K562 (cell line): Measurements from ENCODE around the gene IGF2BP3. TPM values are rescaled to one million over a fixed set of nuclear protein-coding genes. Genes with fewer than 3 reads are reported as not detected.
A peak's percentile ranks its signal among the peaks of the same experiment; 100 is the strongest.

ENCODE experiments used
- C11orf30 ChIP-seq: fragments of 450-650 bp; IDR thresholded peaks from 2 replicates; pipeline ENCODE4 v1.6.1; 2016; ENCODE audit warnings: low read depth, mild to moderate bottlenecking
- ELF2 ChIP-seq: fragments of 250-450 bp; sonication (Bioruptor Pico); IDR thresholded peaks from 2 replicates; pipeline ENCODE4 v1.5.0; 2021; ENCODE audit warnings: mild to moderate bottlenecking
- GATAD2B ChIP-seq: fragments of 450-650 bp; IDR thresholded peaks from 2 replicates; pipeline ENCODE4 v1.6.1; 2017; ENCODE audit warnings: mild to moderate bottlenecking, borderline replicate concordance
- GTF2A2 ChIP-seq: IDR thresholded peaks from 2 replicates; pipeline ENCODE4 v1.6.1; 2016; ENCODE audit warnings: mild to moderate bottlenecking, missing genetic modification characterization, missing compliant biosample characterization
- GTF2E2 ChIP-seq: fragments of 200-800 bp; sonication (Bioruptor generic); IDR thresholded peaks from 2 replicates; pipeline ENCODE4 v1.6.1; 2016; ENCODE audit warnings: missing genetic modification characterization, missing compliant biosample characterization
- HMBOX1 ChIP-seq: sonication (generic); IDR thresholded peaks from 2 replicates; pipeline ENCODE4 v1.6.1; 2016
- HNRNPK ChIP-seq: fragments of 200-400 bp; formaldehyde crosslinking; IDR thresholded peaks from one replicate; pipeline ENCODE4 v1.6.1; 2018; ENCODE audit warnings: mild to moderate bottlenecking, low read depth, low read length; ENCODE audit not compliant: poor library complexity, severe bottlenecking
- NCOA6 ChIP-seq: fragments of 450-650 bp; IDR thresholded peaks from 2 replicates; pipeline ENCODE4 v1.6.1; 2017; ENCODE audit warnings: mild to moderate bottlenecking
- NFE2 ChIP-seq: IDR thresholded peaks from 2 replicates; pipeline ENCODE4 v1.6.1; 2014; ENCODE audit warnings: antibody characterized with exemption, low read depth
- NR2C2 ChIP-seq, 2 experiments: fragments of 200-800 bp in 1 of 2; sonication (Bioruptor generic) in 1 of 2; sonication (generic) in 1 of 2; formaldehyde crosslinking in 1 of 2; IDR thresholded peaks; 2 replicates each; pipeline versions ENCODE4 v1.6.1 to v1.8.0; 2016 to 2022; ENCODE audit warnings: mild to moderate bottlenecking in 1 of 2, missing compliant biosample characterization in 1 of 2, missing genetic modification characterization in 1 of 2, missing genetic modification reagents in 1 of 2
- POLR2A ChIP-seq: fragments of 450-650 bp; conservative IDR thresholded peaks from 2 replicates; pipeline ENCODE4 v1.6.1; 2016
- PRMT5 ChIP-seq: sonication (generic); formaldehyde crosslinking; IDR thresholded peaks from 2 replicates; pipeline ENCODE4 v1.5.0; 2020; ENCODE audit warnings: missing genetic modification reagents
- SAP30 ChIP-seq: fragments of 200-600 bp; sonication (generic); IDR thresholded peaks from 2 replicates; pipeline ENCODE4 v1.6.1; 2012; ENCODE audit warnings: borderline replicate concordance, low read depth, mild to moderate bottlenecking, moderate library complexity, low read length, control low read depth, inconsistent platforms; ENCODE audit not compliant: insufficient read depth, poor library complexity, severe bottlenecking
- SP2 ChIP-seq: IDR thresholded peaks from 2 replicates; pipeline ENCODE4 v1.6.1; 2011; ENCODE audit warnings: mild to moderate bottlenecking, low read depth, low read length, moderate library complexity; ENCODE audit not compliant: poor library complexity, severe bottlenecking; ENCODE audit errors: extremely low read depth
- SREBF2 ChIP-seq: sonication (generic); formaldehyde crosslinking; IDR thresholded peaks from 2 replicates; pipeline ENCODE4 v1.4.0; 2020; ENCODE audit warnings: mild to moderate bottlenecking, missing genetic modification reagents
- ZNF165 ChIP-seq: fragments of 250-450 bp; sonication (Bioruptor Pico); IDR thresholded peaks from 2 replicates; pipeline ENCODE4 v1.4.0; 2020; ENCODE audit warnings: borderline replicate concordance
- polyA plus RNA-seq, 8 experiments: library from polyadenylated mRNA; depleted of rRNA in 4 of 8; stranded (reverse) in 5 of 8; unstranded in 3 of 8; fragments of >200 nt; fragmentation: Nextera tagmentation in 2 of 8; fragmentation: Illumina TruSeq in 1 of 8; extraction: Ambion mirVana in 2 of 8; extraction: Trizol in 1 of 8; gene quantifications; 2 replicates each; pipeline versions ENCODE4 v1.2.1 to v1.2.3, GENCODE V29; 2011 to 2014; ENCODE audit warnings: inconsistent platforms in 1 of 8, missing spikeins in 1 of 8
- total RNA-seq, 7 experiments: library from RNA; depleted of rRNA in 6 of 7; stranded (reverse); fragments of >200 nt in 6 of 7; fragmentation: Illumina TruSeq in 2 of 7; extraction: Trizol in 2 of 7; gene quantifications; 2 replicates each; pipeline versions ENCODE4 v1.2.1 to v1.2.3, GENCODE V29; 2011 to 2021; ENCODE audit warnings: low replicate concordance in 1 of 7
- TF ChIP-seq, protein P1 (sequence below), 2 experiments: fragments of 450-650 bp; formaldehyde crosslinking in 1 of 2; IDR thresholded peaks; 2 replicates each; pipeline versions ENCODE4 v1.4.0 to v1.6.1; 2014 to 2020; ENCODE audit warnings: mild to moderate bottlenecking in 2 of 2, borderline replicate concordance in 1 of 2, low read depth in 1 of 2
- TF ChIP-seq, protein P2 (sequence below): fragments of 450-650 bp; formaldehyde crosslinking; IDR thresholded peaks from 2 replicates; pipeline ENCODE4 v1.4.0; 2020; ENCODE audit warnings: mild to moderate bottlenecking, moderate library complexity

Gene IGF2BP3
- total and polyA plus RNA-seq, 9 of the 15 experiments (the other 6 are each of a cell fraction or from before 2014, with no cell fraction given), result 8.4 to 88.1 (median 61.2) TPM

DNA sequence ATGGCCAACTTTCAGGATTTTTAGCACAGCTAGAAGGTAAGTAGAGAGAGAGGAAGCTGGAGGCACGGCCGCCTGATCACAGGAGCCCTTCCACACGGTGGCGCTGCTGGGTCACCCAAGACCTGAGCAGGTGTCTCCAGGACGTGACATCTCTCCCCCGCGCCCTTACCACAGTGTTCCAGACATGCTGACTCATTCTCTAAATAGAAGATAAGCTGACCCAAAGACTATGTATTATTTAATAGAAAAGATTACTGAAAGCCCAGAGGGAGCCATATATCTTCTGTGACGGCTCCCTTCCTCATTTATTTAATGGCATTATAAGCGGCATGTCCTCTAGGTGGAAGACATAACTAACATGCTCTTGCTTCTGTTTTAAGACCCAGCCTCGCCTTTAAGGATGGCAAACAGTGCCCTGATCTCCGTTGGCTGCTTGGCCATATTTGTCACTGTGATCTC is 197.1 kb downstream of the IGF2BP3 start (continued):
- TF ChIP-seq, protein P1, sequence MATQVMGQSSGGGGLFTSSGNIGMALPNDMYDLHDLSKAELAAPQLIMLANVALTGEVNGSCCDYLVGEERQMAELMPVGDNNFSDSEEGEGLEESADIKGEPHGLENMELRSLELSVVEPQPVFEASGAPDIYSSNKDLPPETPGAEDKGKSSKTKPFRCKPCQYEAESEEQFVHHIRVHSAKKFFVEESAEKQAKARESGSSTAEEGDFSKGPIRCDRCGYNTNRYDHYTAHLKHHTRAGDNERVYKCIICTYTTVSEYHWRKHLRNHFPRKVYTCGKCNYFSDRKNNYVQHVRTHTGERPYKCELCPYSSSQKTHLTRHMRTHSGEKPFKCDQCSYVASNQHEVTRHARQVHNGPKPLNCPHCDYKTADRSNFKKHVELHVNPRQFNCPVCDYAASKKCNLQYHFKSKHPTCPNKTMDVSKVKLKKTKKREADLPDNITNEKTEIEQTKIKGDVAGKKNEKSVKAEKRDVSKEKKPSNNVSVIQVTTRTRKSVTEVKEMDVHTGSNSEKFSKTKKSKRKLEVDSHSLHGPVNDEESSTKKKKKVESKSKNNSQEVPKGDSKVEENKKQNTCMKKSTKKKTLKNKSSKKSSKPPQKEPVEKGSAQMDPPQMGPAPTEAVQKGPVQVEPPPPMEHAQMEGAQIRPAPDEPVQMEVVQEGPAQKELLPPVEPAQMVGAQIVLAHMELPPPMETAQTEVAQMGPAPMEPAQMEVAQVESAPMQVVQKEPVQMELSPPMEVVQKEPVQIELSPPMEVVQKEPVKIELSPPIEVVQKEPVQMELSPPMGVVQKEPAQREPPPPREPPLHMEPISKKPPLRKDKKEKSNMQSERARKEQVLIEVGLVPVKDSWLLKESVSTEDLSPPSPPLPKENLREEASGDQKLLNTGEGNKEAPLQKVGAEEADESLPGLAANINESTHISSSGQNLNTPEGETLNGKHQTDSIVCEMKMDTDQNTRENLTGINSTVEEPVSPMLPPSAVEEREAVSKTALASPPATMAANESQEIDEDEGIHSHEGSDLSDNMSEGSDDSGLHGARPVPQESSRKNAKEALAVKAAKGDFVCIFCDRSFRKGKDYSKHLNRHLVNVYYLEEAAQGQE (IDR thresholded peaks at IDR 0.05; ENCODE audit: borderline replicate concordance), result peak; percentile 75; the same call in 1 of the 2 replicates
- TF ChIP-seq, protein P1 (CRISPR knock-in tag; IDR thresholded peaks at IDR 0.05; ENCODE audit: low read depth), result no peak
- TF ChIP-seq SAP30, result no peak
- TF ChIP-seq NCOA6, result no peak
- 0 out of 2 replicates have a peak, but pooled peaks have one; percentile 41 for TF ChIP-seq HMBOX1
- no peak for TF ChIP-seq SP2
- TF ChIP-seq GTF2A2, result no peak
- peak; percentile 96 for TF ChIP-seq C11orf30
- TF ChIP-seq SREBF2, result no peak
- TF ChIP-seq GTF2E2 (tag), result no peak
- peak; percentile 99 for TF ChIP-seq NFE2
- TF ChIP-seq ELF2 (CRISPR knock-in tag), result no peak
- no peak for TF ChIP-seq POLR2A
- no peak for TF ChIP-seq PRMT5
- TF ChIP-seq GATAD2B, result peak; percentile 89
- no peak for TF ChIP-seq NR2C2 (CRISPR knock-in tag; IDR thresholded peaks at IDR 0.05)
- 0 out of 2 replicates have a peak, but pooled peaks have one; percentile 29 for TF ChIP-seq NR2C2 (tag; IDR thresholded peaks at IDR 0.05)
- TF ChIP-seq HNRNPK, result no peak
- TF ChIP-seq, protein P2, sequence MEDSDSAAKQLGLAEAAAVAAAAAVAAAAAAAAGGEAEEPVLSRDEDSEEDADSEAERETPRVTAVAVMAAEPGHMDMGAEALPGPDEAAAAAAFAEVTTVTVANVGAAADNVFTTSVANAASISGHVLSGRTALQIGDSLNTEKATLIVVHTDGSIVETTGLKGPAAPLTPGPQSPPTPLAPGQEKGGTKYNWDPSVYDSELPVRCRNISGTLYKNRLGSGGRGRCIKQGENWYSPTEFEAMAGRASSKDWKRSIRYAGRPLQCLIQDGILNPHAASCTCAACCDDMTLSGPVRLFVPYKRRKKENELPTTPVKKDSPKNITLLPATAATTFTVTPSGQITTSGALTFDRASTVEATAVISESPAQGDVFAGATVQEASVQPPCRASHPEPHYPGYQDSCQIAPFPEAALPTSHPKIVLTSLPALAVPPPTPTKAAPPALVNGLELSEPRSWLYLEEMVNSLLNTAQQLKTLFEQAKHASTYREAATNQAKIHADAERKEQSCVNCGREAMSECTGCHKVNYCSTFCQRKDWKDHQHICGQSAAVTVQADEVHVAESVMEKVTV (CRISPR knock-in tag), result peak; percentile 67
- TF ChIP-seq ZNF165 (CRISPR knock-in tag), result no peak
